Endometrial microvascular endothelial cells (primary cell): ENCODE measurements around the gene GSG1L. TPM values are rescaled to one million over a fixed set of nuclear protein-coding genes. Genes with fewer than 3 reads are reported as not detected.
"Not testable (repeated sequence)": the region's sequence is repeated elsewhere in the genome, so short reads cannot be mapped to it uniquely, and the experiment has no call there.

Source experiments
- in situ Hi-C: cut with HindIII; loops from 2 replicates; pipeline ENCODE4 v1.10.0; 2017; ENCODE audit warnings: low sequenced_read_pairs, low pct_unique_long_range_greater_than_20kb; ENCODE audit errors: inconsistent ontology term
- total RNA-seq: library from RNA; depleted of rRNA; stranded (reverse); fragments of >200 nt; gene quantifications from one replicate; pipeline ENCODE4 v1.2.3, GENCODE V29; 2015; ENCODE audit errors: inconsistent ontology term

GSG1L gene
- total RNA-seq, 1 donor from 2014 or later: not detected

DNA sequence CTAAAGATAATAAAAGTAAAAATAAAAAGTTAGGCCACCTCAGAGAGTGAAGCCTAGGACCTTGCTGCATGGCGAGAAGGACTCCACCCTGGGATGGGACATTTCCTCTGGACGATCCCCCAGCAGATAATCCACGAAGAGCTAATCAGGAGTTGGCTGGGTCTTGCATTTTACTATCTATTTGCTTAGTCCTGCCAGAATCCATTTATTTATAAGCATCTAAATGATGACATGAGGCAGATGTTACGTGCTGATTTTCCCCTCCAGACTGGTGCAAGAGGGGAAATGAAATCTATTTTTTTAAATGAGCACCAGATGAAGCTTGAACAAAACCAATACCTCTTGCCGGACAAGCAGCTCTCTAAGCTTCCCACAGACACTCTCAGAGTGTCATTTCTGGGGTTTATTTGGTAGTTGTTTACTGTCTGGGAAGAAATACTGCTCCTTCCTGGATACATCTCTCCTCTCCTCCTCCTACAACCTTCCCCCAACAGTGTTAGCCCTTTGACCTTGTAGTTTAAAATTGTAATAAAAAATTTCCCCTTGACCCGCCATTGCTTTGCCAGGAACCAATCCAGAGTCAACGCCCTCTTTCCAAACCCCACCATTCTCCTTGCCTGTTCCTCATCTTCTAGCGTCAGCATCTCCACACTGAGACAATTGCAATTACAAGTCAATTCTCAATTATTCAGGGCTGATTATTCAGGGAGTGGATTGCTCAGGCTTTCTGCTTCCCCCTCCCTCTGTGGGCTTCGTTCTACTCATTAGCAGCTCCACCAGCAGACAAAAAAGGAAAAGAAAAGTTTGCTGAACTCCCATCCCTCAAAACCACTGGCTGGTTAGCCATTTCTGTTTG lies 63.0 kb downstream of the GSG1L start:
- in situ Hi-C loops: no loop called here

- in situ Hi-C loops: no loop called here
Measured at GRCh38 chr16:27999687-28000086, 63.8 kb downstream of the GSG1L start.

GRCh38 chr16:27995378-27995777 lies 68.1 kb downstream of the GSG1L start:
- in situ Hi-C loops: no loop called here

DNA sequence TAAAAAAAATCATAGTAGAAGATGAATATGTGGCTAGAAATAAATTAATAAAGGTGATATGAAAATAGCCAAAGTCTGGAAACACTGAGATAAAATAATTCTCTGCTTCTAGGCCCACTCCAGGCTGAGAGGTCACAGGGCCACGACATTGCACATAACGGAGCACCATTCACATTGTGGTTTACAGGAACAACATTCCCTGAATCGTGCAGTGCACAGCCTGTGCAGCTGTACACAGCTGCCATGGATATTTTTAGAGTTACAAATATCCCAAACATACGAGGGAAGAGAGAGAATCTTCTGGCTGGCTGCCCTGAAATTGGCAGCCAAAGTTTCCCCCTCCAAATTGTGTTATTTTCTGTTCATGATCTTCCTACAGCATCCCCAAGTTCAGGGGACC lies 68.8 kb downstream of the GSG1L start:
- in situ Hi-C loops: no loop called here

- in situ Hi-C loops: no loop called here
Measured at GRCh38 chr16:27993587-27993986, 69.9 kb downstream of the GSG1L start.

GRCh38 chr16:27991876-27992275 lies 71.6 kb downstream of the GSG1L start:
- in situ Hi-C loops: no loop called here

DNA sequence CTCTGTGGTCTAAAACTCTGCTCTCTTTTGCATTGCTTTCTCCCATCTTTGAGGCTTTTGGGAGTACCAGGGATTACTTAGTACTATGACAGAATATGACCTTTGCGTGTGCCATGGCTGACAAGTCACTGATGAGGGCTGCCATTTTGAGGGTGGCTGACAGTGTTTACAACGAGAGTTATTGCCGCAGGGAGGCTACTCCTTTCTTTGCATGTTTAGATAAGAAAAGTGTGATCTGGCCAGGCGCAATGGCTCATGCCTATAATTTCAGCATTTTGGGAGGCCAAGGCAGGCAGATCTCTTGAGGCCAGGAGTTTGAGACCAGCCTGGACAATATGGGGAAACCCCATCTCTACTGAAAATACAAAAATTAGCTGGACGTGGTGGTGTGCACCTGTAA lies 77.5 kb downstream of the GSG1L start:
- in situ Hi-C loops: no loop called here

- in situ Hi-C loops: no loop called here
Measured at GRCh38 chr16:27984121-27984520, 79.4 kb downstream of the GSG1L start.

DNA sequence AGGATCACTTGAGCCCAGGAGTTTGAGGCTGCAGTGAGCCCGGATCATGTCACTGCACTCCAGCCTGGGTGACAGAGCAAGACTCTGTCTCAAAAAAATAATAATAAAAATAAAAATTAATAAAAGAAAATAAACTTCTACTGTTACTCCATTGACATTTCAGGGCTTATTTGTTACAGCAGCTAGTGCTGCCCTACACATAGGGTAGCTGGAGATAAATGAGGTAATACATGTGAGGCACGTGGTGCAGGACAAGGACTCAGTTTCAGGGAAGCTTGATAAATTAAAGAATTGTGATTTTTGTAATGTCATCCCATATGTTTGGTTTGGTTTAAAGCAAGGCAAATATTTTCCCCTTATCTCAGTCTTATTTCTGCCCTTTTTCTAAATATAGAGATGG lies 80.3 kb downstream of the GSG1L start:
- in situ Hi-C loops: no loop called here

- in situ Hi-C loops: no loop called here
Measured at GRCh38 chr16:27982184-27982583, 81.3 kb downstream of the GSG1L start.

DNA sequence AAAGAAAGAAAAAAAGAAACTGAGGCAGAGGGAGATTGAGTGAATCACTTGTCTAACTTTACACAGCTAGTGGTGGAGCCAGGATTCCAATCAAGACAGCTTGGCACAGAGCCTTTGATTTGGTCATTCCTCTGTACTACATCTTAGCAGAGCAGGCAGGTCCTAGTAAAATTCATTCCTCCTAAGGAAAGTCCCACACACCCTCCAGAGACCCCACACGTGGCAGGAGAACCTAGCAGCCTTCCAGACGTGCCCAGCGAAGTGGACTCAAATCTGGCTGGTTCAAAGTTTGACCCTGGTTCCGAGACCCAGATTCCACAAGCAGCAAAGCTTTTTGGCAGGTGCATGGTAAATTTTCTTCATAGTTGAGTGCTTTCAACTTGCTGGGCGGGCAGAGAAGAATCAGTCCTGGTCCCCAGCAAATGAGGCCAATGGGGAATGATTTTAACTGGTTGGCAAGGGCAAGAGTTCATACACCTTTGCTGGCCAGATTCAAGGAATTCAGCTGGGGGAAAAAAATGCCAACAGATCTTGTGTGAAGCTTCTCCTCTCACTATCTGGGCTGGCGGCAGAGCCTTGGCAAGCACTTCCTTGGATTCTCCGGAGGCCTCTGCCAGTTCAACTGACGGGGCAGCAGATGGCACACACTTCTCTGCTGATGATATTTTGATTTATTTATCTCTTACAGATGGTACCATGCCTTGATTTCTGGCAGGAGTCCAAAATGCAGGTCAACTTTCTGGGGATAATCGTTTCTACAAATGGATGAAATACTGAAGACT lies 82.4 kb downstream of the GSG1L start:
- in situ Hi-C loops: no loop called here

DNA sequence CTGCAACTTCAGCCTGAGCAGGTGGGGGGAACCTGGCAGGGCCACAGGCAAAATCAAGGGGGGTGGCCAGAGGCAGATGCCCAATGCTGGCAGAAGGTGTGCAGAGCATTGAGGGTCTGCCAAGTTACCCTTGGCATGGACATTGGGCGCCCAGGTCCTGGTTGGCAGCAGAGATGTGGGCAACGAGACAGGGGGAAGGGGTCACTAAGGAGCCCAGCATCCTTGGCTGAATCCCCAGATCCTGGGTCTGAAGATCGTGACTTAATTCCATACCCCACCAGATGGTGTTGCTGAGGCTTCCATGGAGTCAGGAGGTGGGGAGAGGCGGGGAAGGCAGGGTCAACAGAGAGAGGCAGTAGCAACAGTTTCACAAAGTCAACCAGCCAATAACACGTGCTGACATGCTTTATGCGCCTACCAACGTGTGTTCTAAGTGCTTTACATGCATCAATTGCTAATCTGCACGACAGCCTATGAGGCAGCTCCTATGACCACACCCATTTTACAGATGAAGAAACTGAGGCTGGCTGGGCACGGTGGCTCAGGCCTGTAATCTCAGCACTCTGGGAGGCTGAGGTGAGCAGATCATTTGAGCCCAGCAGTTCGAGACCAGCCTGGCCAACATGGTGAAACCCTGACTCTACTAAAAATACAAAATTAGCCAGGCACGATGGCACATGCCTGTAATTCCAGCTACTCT lies 83.3 kb downstream of the GSG1L start:
- in situ Hi-C loops: no loop called here

- in situ Hi-C loops: not testable (repeated sequence)
Measured at GRCh38 chr16:27979668-27980067, 83.8 kb downstream of the GSG1L start.

GRCh38 chr16:27978876-27979275 lies 84.6 kb downstream of the GSG1L start:
- in situ Hi-C loops: no loop called here

DNA sequence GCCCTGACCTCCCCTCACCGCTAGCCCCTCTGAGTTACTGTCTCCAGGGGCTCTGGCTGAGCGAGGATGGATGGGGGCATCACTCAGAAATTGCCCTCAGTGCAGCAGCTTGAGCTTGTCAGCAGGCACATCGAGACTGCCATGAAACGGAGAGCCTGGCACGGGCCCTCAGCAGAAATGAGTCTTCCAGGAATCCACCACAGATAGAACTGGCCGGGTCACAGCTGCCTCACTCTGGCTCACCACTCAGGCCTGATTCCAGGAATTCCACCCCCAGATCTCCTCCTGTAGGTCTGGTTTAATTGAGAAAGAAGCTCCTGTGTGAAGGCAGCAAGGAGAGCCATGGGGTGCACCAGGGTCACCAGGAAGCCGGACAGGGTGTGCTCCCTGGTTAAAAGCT lies 85.5 kb downstream of the GSG1L start:
- in situ Hi-C loops: no loop called here

DNA sequence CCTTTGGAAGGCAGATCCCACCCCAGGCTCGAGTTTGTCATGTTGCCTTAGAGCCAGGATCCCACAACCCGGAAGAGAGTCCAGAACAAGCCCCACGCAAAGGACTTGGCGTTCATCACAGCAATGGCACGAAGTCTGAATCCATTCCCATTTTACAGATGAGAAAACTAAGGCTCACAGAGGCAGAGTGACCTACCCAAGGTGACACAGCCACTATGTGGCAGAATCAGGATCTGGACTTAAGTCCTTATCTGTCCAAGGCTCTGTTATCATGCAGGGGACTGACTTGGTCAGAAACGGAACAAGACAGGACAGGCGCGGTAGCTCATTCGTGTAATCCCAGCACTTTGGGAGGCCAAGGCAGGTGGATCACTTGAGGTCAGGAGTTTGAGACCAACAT lies 86.5 kb downstream of the GSG1L start:
- in situ Hi-C loops: no loop called here

DNA sequence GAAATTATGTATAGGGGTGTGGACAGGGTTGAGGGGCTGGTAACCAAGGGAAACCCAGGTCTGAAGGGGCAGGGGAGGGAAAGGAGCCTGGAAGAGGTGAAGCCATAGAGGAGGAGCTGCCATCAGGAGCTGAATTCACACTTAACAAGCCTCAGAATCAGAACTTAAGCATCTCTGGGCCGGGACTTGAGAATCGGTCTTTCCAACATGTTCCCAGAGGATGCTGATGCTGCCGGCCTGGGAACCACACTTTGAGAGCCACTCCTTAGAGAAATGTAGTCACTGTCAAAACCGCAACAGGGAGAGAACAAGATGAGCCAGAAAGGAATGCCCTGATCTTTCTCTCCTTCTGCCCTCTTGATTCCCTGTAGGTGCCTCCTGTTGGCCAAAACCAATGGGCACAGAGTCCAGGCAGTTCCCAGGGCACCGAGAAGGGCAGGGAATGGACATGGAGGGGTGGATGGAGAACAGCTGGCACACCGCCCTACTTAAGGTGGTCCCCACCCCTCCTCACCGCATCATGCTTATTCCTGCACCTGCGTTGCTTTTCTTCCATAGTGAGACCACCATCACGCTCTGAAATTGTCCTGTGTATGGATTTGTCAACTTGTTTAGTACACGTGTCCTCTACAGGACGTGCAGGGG lies 88.5 kb downstream of the GSG1L start:
- in situ Hi-C loops: no loop called here

- in situ Hi-C loops: no loop called here
Measured at GRCh38 chr16:27973678-27974077, 89.8 kb downstream of the GSG1L start.

DNA sequence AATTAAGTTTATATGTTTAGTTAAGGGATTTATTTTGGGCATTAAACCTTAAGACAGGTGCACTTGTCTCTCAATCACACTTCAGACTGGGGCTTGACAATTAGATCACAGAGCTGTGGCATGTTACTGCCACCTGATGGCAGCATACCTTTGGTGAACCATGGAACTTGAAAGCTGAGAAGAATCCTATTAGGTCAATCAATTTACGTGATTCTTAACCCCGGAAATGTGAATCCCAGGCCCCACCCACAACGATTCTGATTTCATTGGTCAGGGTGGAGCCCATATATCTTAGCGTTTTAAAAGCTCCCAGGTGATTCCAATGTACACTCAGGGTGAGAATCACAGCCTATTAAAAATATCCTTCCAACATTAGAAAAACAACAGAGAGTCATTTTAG lies 91.0 kb downstream of the GSG1L start:
- in situ Hi-C loops: no loop called here
